ENCODE results near the gene PEAR1. TPM values are rescaled to one million over a fixed set of nuclear protein-coding genes. Genes with fewer than 3 reads are reported as not detected.
A peak's percentile ranks its signal among the peaks of the same experiment; 100 is the strongest.

Gene PEAR1
- total RNA-seq, 2 experiments from 2014 or later: 0.28 TPM

DNA sequence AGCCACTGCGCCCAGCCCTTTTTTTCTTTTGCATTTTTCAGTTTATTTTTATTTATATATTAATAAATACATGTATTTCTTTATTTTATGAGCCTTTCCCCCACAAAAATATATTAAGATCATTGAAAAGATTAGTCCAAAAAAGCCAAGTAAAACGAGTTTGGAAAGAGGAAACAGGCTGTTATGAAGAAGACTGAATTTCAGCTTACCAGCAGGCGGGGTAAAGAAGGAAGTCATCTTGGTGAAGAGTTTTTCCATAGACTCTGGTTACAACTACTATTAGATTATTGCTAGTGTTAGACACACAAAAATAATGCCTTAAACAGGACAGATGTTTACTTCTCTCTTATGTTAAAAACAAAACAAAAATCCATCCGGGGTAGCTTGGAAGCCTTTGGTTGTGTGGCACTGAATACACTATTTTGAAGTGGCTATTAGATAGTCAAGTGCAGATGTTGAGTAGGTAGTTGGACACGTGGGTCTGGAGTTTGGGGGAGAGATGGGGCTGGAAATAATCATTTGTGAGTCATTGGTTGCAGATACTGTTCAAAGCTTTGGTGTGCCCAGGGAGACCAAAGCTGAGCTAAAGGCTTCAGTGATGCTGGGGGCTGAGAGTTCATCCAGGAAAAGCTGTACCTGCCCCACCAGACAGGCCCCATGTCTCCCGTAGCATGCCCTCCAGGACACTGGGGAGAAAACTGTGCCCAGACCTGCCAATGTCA is 18.2 kb downstream of the PEAR1 start:
- no peak for ATAC-seq (ENCODE audit: low read depth)
- H3K36me3 Mint-ChIP-seq: no peaks in the 10 kb centered on the region
- peaks cover 1% of the 10 kb centered on the region for H3K4me1 Mint-ChIP-seq
- H3K27me3 Mint-ChIP-seq: peaks cover 23% of the 10 kb centered on the region
- no peak overlapping the region for H3K27ac Mint-ChIP-seq
- POLR2A ChIA-PET: no interaction called here
- H3K9me3 Mint-ChIP-seq: no peaks in the 10 kb centered on the region
- DNase-seq: no peak
- no peak overlapping the region for H3K4me3 Mint-ChIP-seq

GRCh38 chr1:156912310-156912709 is 18.8 kb downstream of the PEAR1 start:
- POLR2A ChIA-PET: no interaction called here
- Mint-ChIP-seq H3K27ac (no peak overlapping the region), H3K27me3 (peaks cover 25% of the 10 kb centered on the region), H3K36me3 (no peaks in the 10 kb centered on the region), H3K4me1 (peaks cover 1% of the 10 kb centered on the region), H3K9me3 (no peaks in the 10 kb centered on the region), H3K4me3 (no peak overlapping the region)
- ATAC-seq (ENCODE audit: low read depth) (no peak), DNase-seq (no peak)

- H3K27me3 Mint-ChIP-seq: peaks cover 32% of the 10 kb centered on the region
- H3K4me3 Mint-ChIP-seq: no peak overlapping the region
- H3K36me3 Mint-ChIP-seq: no peaks in the 10 kb centered on the region
- DNase-seq (no peak), ATAC-seq (ENCODE audit: low read depth) (no peak)
- peaks cover 1% of the 10 kb centered on the region for H3K4me1 Mint-ChIP-seq
- POLR2A ChIA-PET: no interaction called here
- no peaks in the 10 kb centered on the region for H3K9me3 Mint-ChIP-seq
- H3K27ac Mint-ChIP-seq: no peak overlapping the region
Measured at GRCh38 chr1:156912861-156913808, 19.6 kb downstream of the PEAR1 start.

DNA sequence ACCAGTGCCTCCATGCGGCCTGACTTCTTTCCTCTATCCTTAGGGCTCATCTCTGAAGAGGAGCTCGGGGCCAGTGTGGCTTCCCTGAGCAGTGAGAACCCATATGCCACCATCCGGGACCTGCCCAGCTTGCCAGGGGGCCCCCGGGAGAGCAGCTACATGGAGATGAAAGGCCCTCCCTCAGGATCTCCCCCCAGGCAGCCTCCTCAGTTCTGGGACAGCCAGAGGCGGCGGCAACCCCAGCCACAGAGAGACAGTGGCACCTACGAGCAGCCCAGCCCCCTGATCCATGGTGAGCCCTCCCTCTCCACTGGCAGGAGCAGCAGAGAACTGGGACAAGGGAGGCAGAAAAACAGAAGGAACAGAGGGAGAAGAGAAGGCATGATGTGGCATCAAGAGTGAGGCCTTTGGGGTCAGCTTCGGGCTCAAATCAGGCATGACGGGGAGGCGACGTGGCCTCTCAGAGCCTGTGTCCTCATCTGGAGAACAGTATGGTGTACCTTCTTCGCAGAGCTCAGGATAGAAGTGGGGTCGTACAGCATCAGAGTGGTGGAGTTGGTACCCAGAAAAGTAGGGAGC is 20.4 kb downstream of the PEAR1 start:
- peaks cover 1% of the 10 kb centered on the region for H3K4me1 Mint-ChIP-seq
- POLR2A ChIA-PET: no interaction called here
- DNase-seq (no peak), ATAC-seq (ENCODE audit: low read depth) (no peak)
- peaks cover 39% of the 10 kb centered on the region for H3K27me3 Mint-ChIP-seq
- no peaks in the 10 kb centered on the region for H3K36me3 Mint-ChIP-seq
- H3K9me3 Mint-ChIP-seq: no peaks in the 10 kb centered on the region
- H3K4me3 Mint-ChIP-seq: no peak overlapping the region
- H3K27ac Mint-ChIP-seq: no peak overlapping the region

DNA sequence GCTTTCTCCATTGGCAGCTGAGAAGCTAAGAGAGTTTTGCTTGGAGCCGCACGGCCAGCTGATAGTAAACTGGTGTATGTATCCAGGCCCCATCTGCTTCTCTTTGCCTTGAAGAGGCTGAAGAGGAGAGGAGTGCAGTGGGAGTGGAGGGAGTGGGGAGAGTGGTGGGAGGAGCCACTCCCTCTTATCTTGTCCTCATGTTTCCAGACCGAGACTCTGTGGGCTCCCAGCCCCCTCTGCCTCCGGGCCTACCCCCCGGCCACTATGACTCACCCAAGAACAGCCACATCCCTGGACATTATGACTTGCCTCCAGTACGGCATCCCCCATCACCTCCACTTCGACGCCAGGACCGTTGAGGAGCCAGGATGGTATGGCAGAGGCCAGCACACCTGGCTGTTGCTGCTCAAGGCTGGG is 20.9 kb downstream of the PEAR1 start:
- H3K36me3 Mint-ChIP-seq: no peaks in the 10 kb centered on the region
- POLR2A ChIA-PET: no interaction called here
- H3K4me1 Mint-ChIP-seq: peaks cover 1% of the 10 kb centered on the region
- H3K4me3 Mint-ChIP-seq: no peak overlapping the region
- peaks cover 44% of the 10 kb centered on the region for H3K27me3 Mint-ChIP-seq
- DNase-seq: no peak
- no peak for ATAC-seq (ENCODE audit: low read depth)
- H3K27ac Mint-ChIP-seq: no peak overlapping the region
- H3K9me3 Mint-ChIP-seq: no peaks in the 10 kb centered on the region

DNA sequence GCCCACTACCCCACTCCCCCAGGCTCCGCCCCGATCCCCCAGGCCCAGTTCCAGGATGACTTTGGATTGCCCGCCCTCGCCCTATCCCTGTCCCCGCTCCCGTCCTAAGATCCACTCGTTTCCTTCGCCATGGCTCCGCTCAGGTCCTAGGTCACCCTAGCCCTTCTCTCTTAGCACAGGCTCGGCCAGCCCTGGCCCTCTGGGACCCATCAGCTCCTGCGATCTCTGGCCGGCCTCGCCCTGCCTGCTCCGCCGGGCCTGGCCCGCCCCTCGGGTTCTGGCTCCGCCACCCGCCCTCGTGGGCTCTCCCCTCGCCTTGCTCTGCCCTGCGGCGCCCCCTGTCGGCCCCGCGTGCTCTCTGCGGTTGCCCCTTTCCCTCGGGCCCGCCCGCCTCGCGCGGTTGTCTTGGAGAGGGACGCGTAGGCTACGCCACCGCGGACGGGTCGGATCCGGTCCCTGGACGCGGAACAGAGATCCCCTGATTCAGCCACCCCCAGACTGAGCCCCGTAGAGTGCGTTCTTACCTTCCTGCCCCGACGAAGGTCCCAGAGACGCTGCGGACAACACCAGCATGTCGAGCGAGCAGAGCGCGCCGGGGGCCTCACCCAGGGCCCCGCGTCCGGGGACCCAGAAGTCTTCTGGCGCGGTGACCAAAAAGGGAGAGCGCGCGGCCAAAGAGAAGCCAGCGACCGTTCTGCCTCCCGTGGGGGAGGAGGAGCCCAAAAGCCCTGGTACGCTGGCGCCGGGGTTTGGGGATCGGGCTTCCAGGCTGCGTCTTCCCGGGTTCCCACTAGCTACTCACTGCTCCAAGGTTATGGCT is 26.9 kb downstream of the PEAR1 start, which contains the start of gene LRRC71:
Gene LRRC71, plus strand, starts transcription at position 400 of the 820 bp plus-strand sequence. Its CDS starts 172 bp downstream, at position 572.
- Mint-ChIP-seq H3K4me3 (no peak within 1 kb of the TSS), H3K27me3 (peaks cover 81% of the 10 kb centered on the region), H3K27ac (no peak within 1 kb of the TSS), H3K4me1 (peaks cover 3% of the 10 kb centered on the region), H3K9me3 (no peaks in the 10 kb centered on the region), H3K36me3 (no peaks in the 10 kb centered on the region)
- peak; percentile 86 for ATAC-seq (ENCODE audit: low read depth)
- POLR2A ChIA-PET: interaction anchor here (0.5 kb wide), 1 partner anchor 28 kb away, joined by 4 read pairs; no protein-coding TSS in a partner anchor
- peak; percentile 88 for DNase-seq

DNA sequence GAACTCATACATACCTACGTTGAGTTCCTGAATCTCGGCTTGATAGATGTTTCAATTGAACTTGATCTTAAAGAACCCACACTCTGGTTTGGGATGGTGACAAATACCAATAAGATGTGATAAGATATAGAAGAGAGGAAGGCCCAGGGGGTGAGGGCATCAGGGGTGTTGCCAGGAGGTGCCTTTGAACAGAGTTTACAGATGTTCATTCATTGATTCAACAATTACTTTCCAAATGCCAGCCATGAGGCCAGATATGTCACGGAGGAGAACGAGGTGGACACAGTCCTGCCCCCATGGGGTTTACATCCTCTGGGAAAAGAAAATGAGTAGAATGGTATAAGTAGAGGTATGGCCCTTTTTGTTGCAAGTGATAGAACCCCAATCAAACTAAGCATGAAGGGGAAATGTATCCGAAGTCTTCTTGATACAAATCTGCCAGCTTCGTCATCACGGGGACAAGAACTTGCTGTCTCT is 27.6 kb downstream of the PEAR1 start:
- Mint-ChIP-seq H3K27me3 (peaks cover 83% of the 10 kb centered on the region), H3K4me1 (peaks cover 7% of the 10 kb centered on the region), H3K27ac (no peak overlapping the region), H3K36me3 (no peaks in the 10 kb centered on the region), H3K9me3 (no peaks in the 10 kb centered on the region), H3K4me3 (no peak overlapping the region)
- DNase-seq: no peak
- POLR2A ChIA-PET: interaction anchor here (0.5 kb wide), 1 partner anchor 28 kb away, joined by 4 read pairs; no protein-coding TSS in a partner anchor
- no peak for ATAC-seq (ENCODE audit: low read depth)

GRCh38 chr1:156922986-156923669 is 29.6 kb downstream of the PEAR1 start:
- no peak for DNase-seq
- no peak for ATAC-seq (ENCODE audit: low read depth)
- no peaks in the 10 kb centered on the region for H3K36me3 Mint-ChIP-seq
- no peak overlapping the region for H3K27ac Mint-ChIP-seq
- POLR2A ChIA-PET: interaction anchor here (0.6 to 0.9 kb wide), 2 partner anchors 13 to 101 kb away, joined by 4 to 5 read pairs; no protein-coding TSS in a partner anchor
- H3K4me3 Mint-ChIP-seq: no peak overlapping the region
- peaks cover 18% of the 10 kb centered on the region for H3K4me1 Mint-ChIP-seq
- no peaks in the 10 kb centered on the region for H3K9me3 Mint-ChIP-seq
- H3K27me3 Mint-ChIP-seq: peaks cover 87% of the 10 kb centered on the region

GRCh38 chr1:156923670-156924477 is 30.4 kb downstream of the PEAR1 start:
- H3K4me3 Mint-ChIP-seq: no peak overlapping the region
- no peaks in the 10 kb centered on the region for H3K36me3 Mint-ChIP-seq
- H3K9me3 Mint-ChIP-seq: no peaks in the 10 kb centered on the region
- no peak for ATAC-seq (ENCODE audit: low read depth)
- DNase-seq: no peak
- H3K27me3 Mint-ChIP-seq: peaks cover 88% of the 10 kb centered on the region
- POLR2A ChIA-PET: interaction anchor here (0.6 to 0.9 kb wide), 2 partner anchors 14 to 101 kb away, joined by 4 to 5 read pairs; no protein-coding TSS in a partner anchor
- peaks cover 18% of the 10 kb centered on the region for H3K4me1 Mint-ChIP-seq
- no peak overlapping the region for H3K27ac Mint-ChIP-seq

GRCh38 chr1:156924478-156925153 is 31.1 kb downstream of the PEAR1 start:
- H3K9me3 Mint-ChIP-seq: no peaks in the 10 kb centered on the region
- POLR2A ChIA-PET: no interaction called here
- H3K36me3 Mint-ChIP-seq: no peaks in the 10 kb centered on the region
- ATAC-seq (ENCODE audit: low read depth): no peak
- H3K4me3 Mint-ChIP-seq: no peak overlapping the region
- no peak overlapping the region for H3K27ac Mint-ChIP-seq
- DNase-seq: no peak
- H3K27me3 Mint-ChIP-seq: peaks cover 88% of the 10 kb centered on the region
- H3K4me1 Mint-ChIP-seq: peaks cover 18% of the 10 kb centered on the region
